Muscle layer of colon (tissue), 2 donors: ENCODE data around the gene DSCAM.

Source experiments
- H3K27ac ChIP-seq: one replicate; pipeline ENCODE4 v1.7.0; 2013; ENCODE audit warnings: low read depth, mild to moderate bottlenecking, low read length, moderate library complexity
- H3K27me3 ChIP-seq, 2 donors: one replicate each; pipeline ENCODE4 v1.7.0; 2013; ENCODE audit warnings: low read length in 2 of 2, mild to moderate bottlenecking in 2 of 2; ENCODE audit not compliant: insufficient read depth in 2 of 2, control insufficient read depth in 1 of 2
- H3K36me3 ChIP-seq: one replicate; pipeline ENCODE4 v1.7.0; 2013; ENCODE audit warnings: mild to moderate bottlenecking, low read length; ENCODE audit not compliant: insufficient read depth
- H3K4me1 ChIP-seq: one replicate; pipeline ENCODE4 v1.7.0; 2013; ENCODE audit warnings: mild to moderate bottlenecking, low read length; ENCODE audit not compliant: insufficient read depth
- H3K4me3 ChIP-seq, 2 donors: one replicate each; pipeline ENCODE4 v1.7.0; 2013; ENCODE audit warnings: low read length in 2 of 2, low read depth in 1 of 2, mild to moderate bottlenecking in 1 of 2, moderate library complexity in 1 of 2
- H3K9ac ChIP-seq: one replicate; pipeline ENCODE4 v1.7.0; 2013; ENCODE audit warnings: low read length
- H3K9me3 ChIP-seq: one replicate; pipeline ENCODE4 v1.7.0; 2013; ENCODE audit warnings: mild to moderate bottlenecking, low read length
- donor health status: abdominal sarcoma.
- donor health status: Adenocarcinoma of cecum.

DSCAM gene

GRCh38 chr21:40696246-40696645 is 150.7 kb downstream of the DSCAM start:
- H3K9me3 ChIP-seq = no peaks in the 10 kb centered on the region

GRCh38 chr21:40689840-40690360 is 157.1 kb downstream of the DSCAM start:
- H3K9me3 ChIP-seq = no peaks in the 10 kb centered on the region
- no peaks in the 10 kb centered on the region for H3K4me1 ChIP-seq
- no peak overlapping the region for H3K9ac ChIP-seq
- no peak overlapping the region for H3K4me3 ChIP-seq
- no peak overlapping the region for H3K27ac ChIP-seq
- no peaks in the 10 kb centered on the region for H3K36me3 ChIP-seq
- H3K27me3 ChIP-seq = no peaks in the 10 kb centered on the region

More at GRCh38 chr21:40696246-40696645, 150.7 kb downstream of the DSCAM start:
- Histone ChIP-seq H3K4me1 (no peaks in the 10 kb centered on the region), H3K36me3 (no peaks in the 10 kb centered on the region), H3K27ac (no peak overlapping the region), H3K4me3 (no peak overlapping the region), H3K27me3 (no peaks in the 10 kb centered on the region), H3K9ac (no peak overlapping the region)

GRCh38 chr21:40689217-40689616 is 157.7 kb downstream of the DSCAM start:
- Histone ChIP-seq H3K36me3 (no peaks in the 10 kb centered on the region), H3K4me3 (no peak overlapping the region), H3K9ac (no peak overlapping the region), H3K4me1 (no peaks in the 10 kb centered on the region), H3K27me3 (no peaks in the 10 kb centered on the region), H3K9me3 (no peaks in the 10 kb centered on the region), H3K27ac (no peak overlapping the region)

GRCh38 chr21:40688106-40688864 is 158.7 kb downstream of the DSCAM start:
- Histone ChIP-seq H3K4me3 (no peak overlapping the region), H3K4me1 (no peaks in the 10 kb centered on the region), H3K9me3 (no peaks in the 10 kb centered on the region)

GRCh38 chr21:40687625-40688024 is 159.3 kb downstream of the DSCAM start:
- Histone ChIP-seq H3K9ac (no peak overlapping the region), H3K9me3 (peaks cover 4% of the 10 kb centered on the region), H3K27ac (no peak overlapping the region), H3K4me1 (no peaks in the 10 kb centered on the region), H3K36me3 (no peaks in the 10 kb centered on the region), H3K4me3 (no peak overlapping the region), H3K27me3 (no peaks in the 10 kb centered on the region)

More at GRCh38 chr21:40688106-40688864, 158.7 kb downstream of the DSCAM start:
- Histone ChIP-seq H3K36me3 (no peaks in the 10 kb centered on the region), H3K27ac (no peak overlapping the region), H3K9ac (no peak overlapping the region), H3K27me3 (no peaks in the 10 kb centered on the region)

GRCh38 chr21:40686526-40686925 is 160.4 kb downstream of the DSCAM start:
- H3K9ac ChIP-seq = no peak overlapping the region
- H3K27ac ChIP-seq = no peak overlapping the region
- H3K4me3 ChIP-seq = no peak overlapping the region
- H3K9me3 ChIP-seq = peaks cover 4% of the 10 kb centered on the region
- H3K27me3 ChIP-seq = no peaks in the 10 kb centered on the region
- no peaks in the 10 kb centered on the region for H3K36me3 ChIP-seq
- H3K4me1 ChIP-seq = no peaks in the 10 kb centered on the region

- Histone ChIP-seq H3K4me3 (no peak overlapping the region), H3K36me3 (no peaks in the 10 kb centered on the region), H3K4me1 (no peaks in the 10 kb centered on the region), H3K27ac (no peak overlapping the region), H3K27me3 (no peaks in the 10 kb centered on the region), H3K9ac (no peak overlapping the region), H3K9me3 (peaks cover 4% of the 10 kb centered on the region)
These were observed 161.8 kb downstream of the DSCAM start for GRCh38 chr21:40685141-40685540.

- Histone ChIP-seq H3K27me3 (no peaks in the 10 kb centered on the region), H3K9me3 (peaks cover 4% of the 10 kb centered on the region), H3K9ac (no peak overlapping the region), H3K36me3 (no peaks in the 10 kb centered on the region), H3K4me1 (no peaks in the 10 kb centered on the region), H3K4me3 (no peak overlapping the region), H3K27ac (no peak overlapping the region)
These were observed 162.2 kb downstream of the DSCAM start for GRCh38 chr21:40684726-40685125.

GRCh38 chr21:40683349-40683748 is 163.6 kb downstream of the DSCAM start:
- Histone ChIP-seq H3K4me3 (no peak overlapping the region), H3K27ac (no peak overlapping the region), H3K9me3 (peaks cover 4% of the 10 kb centered on the region), H3K9ac (no peak overlapping the region), H3K36me3 (no peaks in the 10 kb centered on the region), H3K4me1 (no peaks in the 10 kb centered on the region), H3K27me3 (no peaks in the 10 kb centered on the region)

GRCh38 chr21:40681164-40681859 is 165.6 kb downstream of the DSCAM start:
- H3K4me3 ChIP-seq = no peak overlapping the region
- no peaks in the 10 kb centered on the region for H3K27me3 ChIP-seq
- H3K9me3 ChIP-seq = peaks cover 4% of the 10 kb centered on the region
- H3K9ac ChIP-seq = no peak overlapping the region
- H3K36me3 ChIP-seq = no peaks in the 10 kb centered on the region
- no peaks in the 10 kb centered on the region for H3K4me1 ChIP-seq
- no peak overlapping the region for H3K27ac ChIP-seq

- no peak overlapping the region for H3K27ac ChIP-seq
- H3K9ac ChIP-seq = no peak overlapping the region
- H3K36me3 ChIP-seq = no peaks in the 10 kb centered on the region
- H3K4me1 ChIP-seq = no peaks in the 10 kb centered on the region
- no peak overlapping the region for H3K4me3 ChIP-seq
- H3K9me3 ChIP-seq = peaks cover 4% of the 10 kb centered on the region
- H3K27me3 ChIP-seq = no peaks in the 10 kb centered on the region
These were observed 166.6 kb downstream of the DSCAM start for GRCh38 chr21:40680311-40680710.
